ENCODE data around the gene MORN1. TPM values are rescaled to one million over a fixed set of nuclear protein-coding genes. Genes with fewer than 3 reads are reported as not detected.

Gene MORN1
- total RNA-seq, 6 experiments from 2014 or later, result 3.1 to 7.1 (median 4.5) TPM

DNA sequence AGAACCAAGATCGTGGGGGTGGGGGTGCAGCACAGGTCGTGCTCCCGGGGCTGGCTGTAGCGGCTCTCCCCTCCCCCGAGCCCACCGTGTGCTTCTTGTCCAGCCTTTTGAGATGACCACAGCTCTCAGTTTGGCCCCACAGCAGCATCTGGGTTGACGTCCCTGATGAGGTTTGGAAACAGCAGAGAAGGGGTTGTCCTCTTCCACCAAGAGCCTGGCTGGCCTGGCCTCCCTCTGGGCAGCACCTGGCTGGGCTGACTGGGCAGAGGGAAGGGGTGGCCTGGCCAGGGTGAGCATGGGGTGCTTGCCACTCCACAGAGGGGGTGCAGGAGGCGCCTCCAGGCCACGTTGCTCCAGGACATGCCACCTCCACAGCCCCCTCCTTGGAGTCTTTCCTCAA is 101.7 kb downstream of the MORN1 start:
- peak in 1 of 4 donors; percentile 2 for ATAC-seq
- no peak for DNase-seq
- TF ChIP-seq, protein P1, sequence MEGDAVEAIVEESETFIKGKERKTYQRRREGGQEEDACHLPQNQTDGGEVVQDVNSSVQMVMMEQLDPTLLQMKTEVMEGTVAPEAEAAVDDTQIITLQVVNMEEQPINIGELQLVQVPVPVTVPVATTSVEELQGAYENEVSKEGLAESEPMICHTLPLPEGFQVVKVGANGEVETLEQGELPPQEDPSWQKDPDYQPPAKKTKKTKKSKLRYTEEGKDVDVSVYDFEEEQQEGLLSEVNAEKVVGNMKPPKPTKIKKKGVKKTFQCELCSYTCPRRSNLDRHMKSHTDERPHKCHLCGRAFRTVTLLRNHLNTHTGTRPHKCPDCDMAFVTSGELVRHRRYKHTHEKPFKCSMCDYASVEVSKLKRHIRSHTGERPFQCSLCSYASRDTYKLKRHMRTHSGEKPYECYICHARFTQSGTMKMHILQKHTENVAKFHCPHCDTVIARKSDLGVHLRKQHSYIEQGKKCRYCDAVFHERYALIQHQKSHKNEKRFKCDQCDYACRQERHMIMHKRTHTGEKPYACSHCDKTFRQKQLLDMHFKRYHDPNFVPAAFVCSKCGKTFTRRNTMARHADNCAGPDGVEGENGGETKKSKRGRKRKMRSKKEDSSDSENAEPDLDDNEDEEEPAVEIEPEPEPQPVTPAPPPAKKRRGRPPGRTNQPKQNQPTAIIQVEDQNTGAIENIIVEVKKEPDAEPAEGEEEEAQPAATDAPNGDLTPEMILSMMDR (IDR thresholded peaks at IDR 0.05), result no peak
- no peak for TF ChIP-seq POLR2A (IDR thresholded peaks at IDR 0.05)
- Histone ChIP-seq H3K4me3 (no peak overlapping the region), H3K9me3 (no peaks in the 10 kb centered on the region), H3K27ac (peak overlapping the region in 1 of 3 donors; percentile 56), H3K4me1 (peaks cover 0 to 46% (median 5%) of the 10 kb centered on the region in 4 donors), H3K27me3 (no peaks in the 10 kb centered on the region), H3K36me3 (no peaks in the 10 kb centered on the region)
- intact Hi-C loops (cut with DNase I), result no loop called here
- WGBS (ENCODE audit: insufficient coverage, low coverage, low lambda C conversion rate, missing lambda C conversion rate), result 34% methylated on average over 2 of the region's 9 CpGs

DNA sequence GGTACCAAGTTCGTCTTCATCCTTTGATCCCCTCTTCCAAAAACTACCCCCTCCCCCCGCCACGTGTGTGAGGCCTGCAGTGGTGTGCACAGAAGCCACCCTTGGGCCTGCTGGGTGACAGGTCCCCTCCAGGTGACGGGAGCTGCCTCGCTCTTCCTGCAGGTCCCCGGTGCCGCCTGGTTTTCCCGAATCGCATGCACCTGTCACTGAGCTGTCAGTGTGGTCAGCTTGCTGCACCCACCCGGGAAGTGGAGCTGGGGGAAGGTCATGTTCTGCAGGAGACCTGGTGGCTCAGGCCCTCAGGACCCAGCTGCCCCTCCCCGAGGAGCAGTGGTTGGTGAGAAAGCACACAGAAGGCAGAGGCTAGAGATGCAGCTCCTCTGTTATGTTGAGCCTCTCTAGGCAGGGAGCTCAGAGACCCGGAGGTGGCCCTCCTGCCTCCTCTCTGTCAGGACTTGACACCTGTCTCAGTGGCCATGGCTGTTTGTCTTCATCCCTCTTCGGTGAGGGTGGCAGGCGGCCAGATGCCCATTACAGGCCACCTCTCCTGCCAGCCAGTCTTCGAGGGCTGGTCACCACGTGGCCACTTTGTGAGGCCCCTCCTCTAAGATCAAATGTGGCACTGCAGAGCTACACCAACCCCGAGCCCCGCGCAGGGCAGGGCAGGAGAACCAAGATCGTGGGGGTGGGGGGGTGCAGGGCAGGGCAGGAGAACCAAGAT is 102.4 kb downstream of the MORN1 start:
- H3K4me3 ChIP-seq, result no peak overlapping the region
- ATAC-seq (no peak), DNase-seq (no peak)
- TF ChIP-seq, protein P1 (IDR thresholded peaks at IDR 0.05), result no peak
- TF ChIP-seq POLR2A (IDR thresholded peaks at IDR 0.05), result no peak
- H3K9me3 ChIP-seq, result no peaks in the 10 kb centered on the region
- no peaks in the 10 kb centered on the region for H3K36me3 ChIP-seq
- H3K27ac ChIP-seq, result no peak overlapping the region
- intact Hi-C loops (cut with DNase I), result no loop called here
- WGBS (ENCODE audit: insufficient coverage, low coverage, low lambda C conversion rate, missing lambda C conversion rate), result 93% methylated on average over 3 of the region's 20 CpGs
- peaks cover 0 to 52% (median 8%) of the 10 kb centered on the region in 4 donors for H3K4me1 ChIP-seq
- H3K27me3 ChIP-seq, result no peaks in the 10 kb centered on the region

DNA sequence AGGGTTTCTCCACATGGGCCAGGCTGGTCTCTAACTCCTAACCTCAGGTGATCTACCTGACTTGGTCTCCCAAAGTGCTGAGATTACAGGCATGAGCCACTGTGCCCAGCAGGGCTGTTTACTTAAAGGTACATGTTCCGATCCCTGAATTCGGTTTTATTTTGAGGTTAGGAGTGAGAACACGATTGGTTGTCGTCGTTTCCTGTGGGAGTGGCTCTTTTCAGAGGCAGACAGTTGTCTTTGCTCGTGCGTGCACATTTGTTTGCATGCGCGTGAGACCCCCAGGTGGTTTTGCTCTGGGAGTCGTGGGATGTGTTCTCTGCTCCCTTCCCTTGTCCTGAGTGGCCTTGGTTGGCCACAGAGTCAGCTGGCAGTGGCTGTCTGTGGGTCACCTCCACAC is 103.0 kb downstream of the MORN1 start:
- TF ChIP-seq, protein P1 (IDR thresholded peaks at IDR 0.05), result no peak
- no peak for TF ChIP-seq POLR2A (IDR thresholded peaks at IDR 0.05)
- Histone ChIP-seq H3K27me3 (no peaks in the 10 kb centered on the region), H3K4me1 (peaks cover 0 to 59% (median 11%) of the 10 kb centered on the region in 4 donors), H3K36me3 (no peaks in the 10 kb centered on the region), H3K9me3 (no peaks in the 10 kb centered on the region), H3K4me3 (no peak overlapping the region), H3K27ac (no peak overlapping the region)
- intact Hi-C loops (cut with DNase I), result no loop called here
- ATAC-seq (no peak), DNase-seq (no peak)
- whole genome bisulfite sequencing (ENCODE audit: insufficient coverage, low coverage, low lambda C conversion rate, missing lambda C conversion rate), result 71% methylated on average over 8 of the region's 10 CpGs

DNA sequence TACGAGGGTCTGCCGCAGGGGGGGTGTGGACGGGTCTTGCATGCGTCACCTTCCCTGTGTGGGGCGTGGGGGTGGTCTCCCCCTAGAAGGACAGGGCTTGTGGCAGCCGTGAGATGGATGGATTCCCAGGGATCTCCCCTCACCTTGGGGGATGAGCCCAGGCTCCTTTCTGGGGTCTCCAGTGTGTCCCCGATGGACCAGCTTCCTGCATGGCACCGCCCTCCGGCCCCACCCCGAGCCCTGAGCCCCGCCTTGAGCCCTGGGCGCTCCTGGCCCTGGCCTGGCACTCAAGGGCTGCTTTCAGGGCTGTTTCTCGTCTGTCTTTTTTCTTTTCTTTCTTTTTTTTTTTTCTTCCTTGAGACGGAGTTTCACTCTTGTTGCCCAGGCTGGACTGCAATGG is 103.7 kb downstream of the MORN1 start:
- intact Hi-C loops (cut with DNase I), result no loop called here
- H3K27me3 ChIP-seq, result no peaks in the 10 kb centered on the region
- no peaks in the 10 kb centered on the region for H3K9me3 ChIP-seq
- WGBS (ENCODE audit: insufficient coverage, low coverage, low lambda C conversion rate, missing lambda C conversion rate), result no CpG with 5 or more reads among the region's 14 CpGs
- H3K4me3 ChIP-seq, result no peak overlapping the region
- TF ChIP-seq, protein P1 (IDR thresholded peaks at IDR 0.05), result no peak
- no peak for TF ChIP-seq POLR2A (IDR thresholded peaks at IDR 0.05)
- H3K36me3 ChIP-seq, result no peaks in the 10 kb centered on the region
- H3K4me1 ChIP-seq, result peaks cover 0 to 55% (median 13%) of the 10 kb centered on the region in 4 donors
- DNase-seq (no peak), ATAC-seq (no peak)
- H3K27ac ChIP-seq, result no peak overlapping the region

Measured in right lobe of liver (tissue), 6 donors.